A673 (cell line): Measurements from ENCODE around the gene ALKBH3.

Experiments
- CTCF ChIP-seq: fragments of 300-800, 200-600 bp; sonication (generic); conservative IDR thresholded peaks from 2 replicates; pipeline ENCODE4 v1.5.1; 2017; ENCODE audit warnings: low read depth, mild to moderate bottlenecking, antibody characterized with exemption, low read length, moderate library complexity, mixed read lengths
- EZH2 ChIP-seq: fragments of 200-600 bp; sonication (generic); IDR thresholded peaks from 2 replicates; pipeline ENCODE4 v1.6.1; 2017; ENCODE audit warnings: borderline replicate concordance, low read depth, mild to moderate bottlenecking, mixed read lengths, antibody characterized with exemption, low read length; ENCODE audit not compliant: poor library complexity, severe bottlenecking

DNA sequence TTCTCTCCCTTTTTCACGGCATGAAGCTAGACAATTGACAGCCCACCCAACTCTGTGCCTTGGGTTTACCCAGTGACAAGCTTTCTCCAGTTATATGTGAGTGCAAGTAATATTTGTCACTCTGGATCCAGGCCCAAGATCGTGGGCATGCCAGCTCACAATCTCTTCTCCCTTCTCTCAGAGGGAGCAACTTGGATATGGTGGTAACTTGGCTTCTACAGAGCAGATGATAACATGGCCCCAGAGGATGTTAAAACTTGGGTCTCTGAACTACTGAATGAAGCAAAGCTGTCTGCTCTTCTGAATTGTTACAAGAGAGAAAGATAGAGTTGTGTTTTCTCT lies 82.6 kb downstream of the ALKBH3 start:
- TF ChIP-seq CTCF (no peak), EZH2 (no peak)
